Measurements from ENCODE around the gene CENPF. TPM values are rescaled to one million over a fixed set of nuclear protein-coding genes. Genes with fewer than 3 reads are reported as not detected.

The CENPF gene
- total and polyA plus RNA-seq, 2 experiments from 2014 or later = 123 to 376 TPM

- Histone ChIP-seq H3F3A (replicated peaks; ENCODE audit: low read depth) (no peaks in the 10 kb centered on the region), H3K4me2 (no peak overlapping the region), H3K4me3 (no peak overlapping the region), H3K27me3 (ENCODE audit: insufficient read depth) (no peaks in the 10 kb centered on the region), H3K27ac (ENCODE audit: low read depth) (no peak overlapping the region), H3K36me3 (ENCODE audit: insufficient read depth) (no peaks in the 10 kb centered on the region), H2AFZ (no peak overlapping the region), H3K79me2 (replicated peaks; ENCODE audit: insufficient read depth) (no peaks in the 10 kb centered on the region), H3K4me1 (ENCODE audit: insufficient read depth) (peaks cover 11% of the 10 kb centered on the region), H3K9me2 (ENCODE audit: insufficient read depth) (no peaks in the 10 kb centered on the region), H4K20me1 (replicated peaks; ENCODE audit: insufficient read depth) (no peaks in the 10 kb centered on the region)
- Mint-ChIP-seq H3K27me3 (ENCODE audit: insufficient read depth, low read depth, poor library complexity) (no peaks in the 10 kb centered on the region), H3K9me3 (no peaks in the 10 kb centered on the region), H3K36me3 (ENCODE audit: low read depth) (no peaks in the 10 kb centered on the region), H3K4me3 (no peak overlapping the region), H3K4me1 (peaks cover 16% of the 10 kb centered on the region), H3K27ac (no peak overlapping the region)
- DNase-seq (ENCODE audit: low spot score) = peak; percentile 71
- ATAC-seq = peak; percentile 79
- peak; percentile 71 to 77 for TF ChIP-seq CTCF (conservative IDR thresholded peaks at IDR 0.05; ENCODE audit: low read depth in 2 of 2)
- TF ChIP-seq EZH2 (IDR thresholded peaks at IDR 0.05; ENCODE audit: low read depth, unreplicated experiment) = no peak
- no peak for TF ChIP-seq POLR2AphosphoS5 (IDR thresholded peaks at IDR 0.05; ENCODE audit: low read depth)
- TF ChIP-seq JUNB (IDR thresholded peaks at IDR 0.05; ENCODE audit: unreplicated experiment) = no peak
These were observed 17.9 kb upstream of the CENPF start for GRCh38 chr1:214584805-214585766.

- Mint-ChIP-seq H3K4me1 (peaks cover 15% of the 10 kb centered on the region), H3K27ac (no peak overlapping the region), H3K36me3 (ENCODE audit: low read depth) (no peaks in the 10 kb centered on the region), H3K4me3 (no peak overlapping the region), H3K27me3 (ENCODE audit: insufficient read depth, low read depth, poor library complexity) (no peaks in the 10 kb centered on the region), H3K9me3 (no peaks in the 10 kb centered on the region)
- ATAC-seq = no peak
- Histone ChIP-seq H3K79me2 (replicated peaks; ENCODE audit: insufficient read depth) (no peaks in the 10 kb centered on the region), H4K20me1 (replicated peaks; ENCODE audit: insufficient read depth) (no peaks in the 10 kb centered on the region), H3K4me2 (no peak overlapping the region), H3K36me3 (ENCODE audit: insufficient read depth) (no peaks in the 10 kb centered on the region), H3K4me3 (no peak overlapping the region), H3K27me3 (ENCODE audit: insufficient read depth) (no peaks in the 10 kb centered on the region), H3F3A (replicated peaks; ENCODE audit: low read depth) (no peaks in the 10 kb centered on the region), H3K4me1 (ENCODE audit: insufficient read depth) (peaks cover 5% of the 10 kb centered on the region), H2AFZ (no peak overlapping the region), H3K9me2 (ENCODE audit: insufficient read depth) (no peaks in the 10 kb centered on the region), H3K27ac (ENCODE audit: low read depth) (no peak overlapping the region)
- no peak for DNase-seq (ENCODE audit: low spot score)
- no peak for TF ChIP-seq EZH2phosphoT487 (IDR thresholded peaks at IDR 0.05; ENCODE audit: unreplicated experiment)
- TF ChIP-seq CREB1 (CRISPR knock-in tag; IDR thresholded peaks at IDR 0.05; ENCODE audit: low read depth) = no peak
- TF ChIP-seq STAT1 (IDR thresholded peaks at IDR 0.05; ENCODE audit: unreplicated experiment) = no peak
- TF ChIP-seq REST (IDR thresholded peaks at IDR 0.05; ENCODE audit: unreplicated experiment) = no peak
- TF ChIP-seq ZNF331 (CRISPR knock-in tag; IDR thresholded peaks at IDR 0.05; ENCODE audit: low read depth) = no peak
These were observed 16.4 kb upstream of the CENPF start for GRCh38 chr1:214586621-214587020.

All from GM23338 (cell line).